ENCODE results near the gene AIDA.

- TF ChIP-seq CTCF (IDR thresholded peaks at IDR 0.05), result no peak
- no peak for TF ChIP-seq EZH2 (IDR thresholded peaks at IDR 0.05; ENCODE audit: borderline replicate concordance, insufficient read depth, low read depth, low read length, poor library complexity, severe bottlenecking)
These were observed 22.4 kb upstream of the AIDA start for GRCh38 chr1:222734740-222735139.
